GM19351 (cell line): Measurements from ENCODE around the gene CCDC3.

ENCODE experiments used
- ATAC-seq: cut with Tn5 transposase; IDR thresholded peaks from one replicate; pipeline ENCODE4 v1.9.1; 2021; ENCODE audit warnings: mild to moderate bottlenecking, moderate library complexity; ENCODE audit not compliant: unreplicated experiment

Gene CCDC3

GRCh38 chr10:12846718-12847117, 154.8 kb downstream of the CCDC3 start:
- no peak for ATAC-seq
